AG04449 (cell line): ENCODE data around the gene COL6A3.

Source experiments
- CTCF ChIA-PET: fragments of 350-600 bp; formaldehyde crosslinking; extraction: SDS; loops from one replicate; lab custom pipeline; 2021; ENCODE audit warnings: antibody characterized with exemption; lab: Yijun Ruan, JAX
- POLR2A ChIA-PET: fragments of 400-600, 350-600 bp; formaldehyde crosslinking; extraction: SDS; loops from one replicate; lab custom pipeline; 2020; ENCODE audit warnings: antibody characterized with exemption, inconsistent platforms; lab: Yijun Ruan, JAX
- DNase-seq: peaks from one replicate; pipeline ENCODE4 v3.0.0-alpha.2; 2010; ENCODE audit warnings: low read depth, low spot score
- H3K4me3 ChIP-seq: 2 replicates; pipeline ENCODE4 v1.5.1; 2011; ENCODE audit warnings: low read depth, mild to moderate bottlenecking, control low read depth, low read length
- CTCF ChIP-seq: IDR thresholded peaks from one replicate; pipeline ENCODE4 v1.5.1; 2011; ENCODE audit warnings: mild to moderate bottlenecking, moderate library complexity, low read length, control low read depth, inconsistent platforms; ENCODE audit not compliant: insufficient read depth; ENCODE audit errors: missing control alignments

COL6A3 gene

DNA sequence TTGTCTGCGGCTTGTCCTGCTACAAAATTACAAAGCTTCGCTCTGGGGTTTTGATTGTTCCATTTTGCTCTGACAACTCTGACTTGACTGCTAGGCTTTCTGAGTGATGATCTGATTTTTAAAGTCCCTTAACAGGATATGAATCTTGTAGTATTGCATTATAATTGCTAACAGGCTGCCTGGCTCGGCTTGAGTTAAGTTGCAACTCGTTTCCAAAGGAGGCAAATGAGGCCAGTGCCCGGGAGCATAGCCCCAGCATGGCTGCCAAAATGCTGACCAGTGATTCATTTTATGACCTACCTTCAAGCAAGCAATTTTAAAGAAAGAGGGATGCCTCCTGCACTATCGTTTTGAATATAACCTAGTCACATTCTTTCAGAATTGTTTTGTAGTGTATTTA is 135.4 kb downstream of the COL6A3 start:
- POLR2A ChIA-PET: interaction anchor here (0.8 to 2.1 kb wide), 4 partner anchors 12 to 121 kb away, joined by 3 to 7 read pairs (median 4); no protein-coding TSS in a partner anchor
- no peak for DNase-seq
- H3K4me3 ChIP-seq: no peak overlapping the region
- TF ChIP-seq CTCF: no peak
- CTCF ChIA-PET: interaction anchor here (1.2 to 3.7 kb wide), 8 partner anchors 12 to 113 kb away, joined by 3 to 18 read pairs (median 6); no protein-coding TSS in a partner anchor

- POLR2A ChIA-PET: no interaction called here
- CTCF ChIA-PET: interaction anchor here (0.7 to 1.7 kb wide), 3 partner anchors 12 to 39 kb away, joined by 3 to 6 read pairs (median 3); no protein-coding TSS in a partner anchor
- no peak for TF ChIP-seq CTCF
- DNase-seq: no peak
- no peak overlapping the region for H3K4me3 ChIP-seq
Measured at GRCh38 chr2:237276716-237277490, 137.1 kb downstream of the COL6A3 start.
